Ectodermal cell (in vitro differentiated cells): ENCODE measurements around the gene CTSC. TPM values are rescaled to one million over a fixed set of nuclear protein-coding genes. Genes with fewer than 3 reads are reported as not detected.

Source experiments
- H3K27ac ChIP-seq: 2 replicates; pipeline ENCODE4 v1.7.0; 2013; ENCODE audit warnings: mild to moderate bottlenecking, low read depth, low read length; ENCODE audit not compliant: insufficient read depth, poor library complexity, severe bottlenecking
- H3K27me3 ChIP-seq: 2 replicates; pipeline ENCODE4 v1.7.0; 2013; ENCODE audit warnings: mild to moderate bottlenecking, low read length; ENCODE audit not compliant: insufficient read depth, control insufficient read depth, poor library complexity, severe bottlenecking
- H3K36me3 ChIP-seq: one replicate; pipeline ENCODE4 v1.7.0; 2013; ENCODE audit warnings: low read length; ENCODE audit not compliant: control insufficient read depth, insufficient read depth
- H3K4me1 ChIP-seq: one replicate; pipeline ENCODE4 v1.7.0; 2013; ENCODE audit warnings: low read length; ENCODE audit not compliant: control insufficient read depth, insufficient read depth
- H3K4me3 ChIP-seq: 2 replicates; pipeline ENCODE4 v1.7.0; 2013; ENCODE audit warnings: low read depth, low read length, control low read depth; ENCODE audit not compliant: insufficient read depth
- H3K9me3 ChIP-seq: 2 replicates; pipeline ENCODE4 v1.7.0; 2013; ENCODE audit warnings: mild to moderate bottlenecking, low read length, moderate library complexity; ENCODE audit not compliant: control insufficient read depth
- WGBS, 2 experiments: methylation state at CpG; one replicate each; pipeline ENCODE4 v1.1.7; 2013; ENCODE audit warnings: missing lambda C conversion rate in 2 of 2; 5-methylcytosine and 5-hydroxymethylcytosine counted together
- polyA plus RNA-seq, 4 experiments: library from polyadenylated mRNA; stranded (reverse); fragments of 50-300 nt; gene quantifications; one replicate each; pipeline ENCODE4 v1.2.3, GENCODE V29; 2013

CTSC gene
- 129 TPM for polyA plus RNA-seq (2013, experiment 1 of 4)
- polyA plus RNA-seq (2013, experiment 2 of 4), result 113 TPM
- polyA plus RNA-seq (2013, experiment 3 of 4), result 101 TPM
- polyA plus RNA-seq (2013, experiment 4 of 4), result 105 TPM

- H3K27ac ChIP-seq, result peak within 1 kb of the TSS; percentile 64
- H3K9me3 ChIP-seq, result no peaks in the 10 kb centered on the region
- no peaks in the 10 kb centered on the region for H3K36me3 ChIP-seq
- WGBS, 2 experiments, result 0% methylated on average over 54 of the region's 54 CpGs
- peaks cover 8% of the 10 kb centered on the region for H3K4me1 ChIP-seq
- H3K27me3 ChIP-seq, result no peaks in the 10 kb centered on the region
- peak within 1 kb of the TSS; percentile 70 for H3K4me3 ChIP-seq
Observed at GRCh38 chr11:88337181-88337986, at the start of gene CTSC. CTSC (minus strand) TSS chr11:88337736; CDS start chr11:88337672, 64 bp downstream.

DNA sequence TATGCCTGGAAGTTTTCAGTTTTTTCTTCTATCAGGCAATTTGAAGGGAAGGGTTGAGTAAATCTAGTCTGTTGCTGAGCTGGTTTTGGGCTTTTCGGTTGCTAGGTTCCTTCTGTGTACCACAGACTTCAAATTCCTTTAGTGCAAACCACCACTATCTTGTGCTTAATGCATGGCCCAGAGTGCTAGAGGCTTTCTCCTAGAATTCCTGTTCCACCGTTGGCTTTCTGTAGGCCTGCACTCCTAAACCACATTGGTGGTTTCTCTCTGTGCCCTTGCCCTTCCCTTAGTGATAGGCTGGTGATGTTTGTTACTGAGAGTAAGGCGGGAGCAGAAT lies 47.1 kb upstream of the CTSC start:
- 89 to 93% methylated on average over 3 of the region's 3 CpGs for WGBS, 2 experiments
- H3K36me3 ChIP-seq, result no peaks in the 10 kb centered on the region

GRCh38 chr11:88384004-88384668 lies 46.6 kb upstream of the CTSC start:
- Histone ChIP-seq H3K36me3 (no peaks in the 10 kb centered on the region), H3K27ac (no peak overlapping the region), H3K9me3 (no peaks in the 10 kb centered on the region), H3K4me3 (no peak overlapping the region), H3K4me1 (no peaks in the 10 kb centered on the region), H3K27me3 (no peaks in the 10 kb centered on the region)
- WGBS, 2 experiments, result 89 to 92% methylated on average over 3 to 4 of the region's 4 CpGs

More for the DNA sequence above, 47.1 kb upstream of the CTSC start:
- no peaks in the 10 kb centered on the region for H3K4me1 ChIP-seq
- H3K4me3 ChIP-seq, result no peak overlapping the region
- no peaks in the 10 kb centered on the region for H3K27me3 ChIP-seq
- no peak overlapping the region for H3K27ac ChIP-seq
- no peaks in the 10 kb centered on the region for H3K9me3 ChIP-seq

- H3K4me1 ChIP-seq, result no peaks in the 10 kb centered on the region
- no peaks in the 10 kb centered on the region for H3K27me3 ChIP-seq
- H3K27ac ChIP-seq, result no peak overlapping the region
- no peak overlapping the region for H3K4me3 ChIP-seq
- no peaks in the 10 kb centered on the region for H3K36me3 ChIP-seq
- H3K9me3 ChIP-seq, result no peaks in the 10 kb centered on the region
- 84 to 88% methylated on average over 2 to 3 of the region's 3 CpGs for WGBS, 2 experiments
Observed at GRCh38 chr11:88383447-88383846, 45.9 kb upstream of the CTSC start.

GRCh38 chr11:88379130-88379529 lies 41.6 kb upstream of the CTSC start:
- no peaks in the 10 kb centered on the region for H3K4me1 ChIP-seq
- no CpG with 5 or more reads among the region's 3 CpGs for WGBS, 2 experiments
- no peak overlapping the region for H3K27ac ChIP-seq
- no peaks in the 10 kb centered on the region for H3K9me3 ChIP-seq
- H3K27me3 ChIP-seq, result no peaks in the 10 kb centered on the region
- no peak overlapping the region for H3K4me3 ChIP-seq
- no peaks in the 10 kb centered on the region for H3K36me3 ChIP-seq

DNA sequence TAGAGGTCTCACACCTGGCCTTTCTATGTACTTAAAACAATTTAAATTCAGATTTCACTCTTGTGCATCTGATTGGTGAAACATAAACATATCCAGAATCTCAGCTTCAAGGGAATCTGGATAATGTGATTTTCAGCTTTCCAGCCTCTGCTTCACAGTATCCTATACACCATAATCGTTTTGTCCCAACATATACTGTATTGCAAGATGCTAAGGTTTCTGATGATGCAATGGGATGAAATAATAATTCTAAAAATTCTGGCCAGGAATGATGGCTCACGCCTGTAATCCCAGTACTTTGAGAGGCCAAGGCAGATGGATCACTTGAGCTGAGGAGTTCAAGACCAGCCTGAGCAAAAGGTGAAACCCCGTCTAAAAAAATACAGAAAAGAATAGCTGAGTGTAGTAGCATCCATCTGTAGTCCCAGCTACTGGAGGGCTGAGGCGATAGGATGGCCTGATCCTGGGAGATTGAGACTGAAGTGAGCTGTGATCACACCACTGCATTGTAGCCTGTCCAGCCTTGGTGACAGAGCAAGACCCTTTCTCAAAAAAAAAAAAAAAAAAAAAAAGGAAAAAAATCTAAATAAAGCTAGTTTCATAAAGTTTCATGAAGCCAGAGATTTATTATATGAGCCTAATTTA lies 41.0 kb upstream of the CTSC start:
- no peak overlapping the region for H3K27ac ChIP-seq
- WGBS, 2 experiments, result 92 to 94% methylated on average over 3 to 4 of the region's 4 CpGs
- H3K4me1 ChIP-seq, result no peaks in the 10 kb centered on the region
- no peak overlapping the region for H3K4me3 ChIP-seq
- H3K36me3 ChIP-seq, result no peaks in the 10 kb centered on the region
- no peaks in the 10 kb centered on the region for H3K27me3 ChIP-seq
- no peaks in the 10 kb centered on the region for H3K9me3 ChIP-seq

GRCh38 chr11:88377646-88378045 lies 40.1 kb upstream of the CTSC start:
- Histone ChIP-seq H3K36me3 (no peaks in the 10 kb centered on the region), H3K9me3 (no peaks in the 10 kb centered on the region), H3K4me1 (no peaks in the 10 kb centered on the region), H3K4me3 (no peak overlapping the region), H3K27ac (no peak overlapping the region), H3K27me3 (no peaks in the 10 kb centered on the region)

GRCh38 chr11:88377144-88377543 lies 39.6 kb upstream of the CTSC start:
- Histone ChIP-seq H3K27ac (no peak overlapping the region), H3K27me3 (no peaks in the 10 kb centered on the region), H3K36me3 (no peaks in the 10 kb centered on the region), H3K4me1 (no peaks in the 10 kb centered on the region), H3K9me3 (no peaks in the 10 kb centered on the region), H3K4me3 (no peak overlapping the region)
- WGBS, 2 experiments, result 79 to 97% methylated on average over 2 of the region's 2 CpGs

DNA sequence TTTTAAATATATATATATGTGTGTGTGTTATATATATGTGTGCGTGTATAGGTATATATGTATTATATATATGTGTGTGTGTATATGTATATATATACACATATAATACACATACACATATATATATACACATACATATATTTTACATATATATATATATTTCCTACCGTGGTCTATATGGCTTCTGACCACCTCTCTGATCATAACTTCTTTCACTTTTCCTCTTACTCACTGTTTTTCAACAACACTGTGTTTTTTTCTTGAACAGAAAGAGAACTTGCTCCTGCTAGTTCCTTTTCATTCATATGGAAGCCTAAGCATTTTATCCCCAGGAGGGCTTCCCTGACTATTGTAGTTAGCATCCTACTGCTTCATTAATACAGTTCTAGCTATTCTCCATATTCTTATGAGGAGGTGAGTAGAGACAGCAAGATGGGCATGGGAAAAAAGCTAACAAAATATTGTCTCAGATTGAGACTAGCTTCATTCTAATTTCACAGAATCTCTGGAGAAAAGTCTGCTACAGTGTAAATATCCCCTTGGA lies 38.5 kb upstream of the CTSC start:
- H3K27me3 ChIP-seq, result no peaks in the 10 kb centered on the region
- 60 to 72% methylated on average over 1 of the region's 2 CpGs for WGBS, 2 experiments
- H3K4me3 ChIP-seq, result no peak overlapping the region
- no peak overlapping the region for H3K27ac ChIP-seq
- H3K9me3 ChIP-seq, result no peaks in the 10 kb centered on the region
- H3K36me3 ChIP-seq, result no peaks in the 10 kb centered on the region
- H3K4me1 ChIP-seq, result no peaks in the 10 kb centered on the region

DNA sequence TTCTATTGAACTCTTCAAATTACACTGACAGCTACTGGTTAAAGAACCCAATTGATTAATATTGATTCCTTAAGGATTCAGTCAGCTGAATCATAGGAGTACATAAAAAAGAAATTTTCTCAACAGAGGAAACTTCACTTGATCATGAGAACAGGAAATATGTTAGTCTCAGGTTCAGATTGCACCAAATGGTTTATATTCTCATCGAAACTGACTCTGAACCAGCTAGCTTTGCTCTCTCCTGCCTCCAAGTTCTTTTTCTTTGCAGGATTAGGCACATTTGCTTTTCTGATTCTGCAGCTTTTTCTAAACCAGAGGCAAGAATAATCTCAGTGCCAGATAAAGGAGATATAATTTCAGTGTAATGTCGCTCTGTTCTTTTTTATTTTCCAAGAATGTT lies 33.2 kb upstream of the CTSC start:
- 92 to 93% methylated on average over 2 of the region's 2 CpGs for WGBS, 2 experiments

More for the DNA sequence above, 33.2 kb upstream of the CTSC start:
- Histone ChIP-seq H3K4me1 (no peaks in the 10 kb centered on the region), H3K9me3 (no peaks in the 10 kb centered on the region), H3K27ac (no peak overlapping the region), H3K36me3 (no peaks in the 10 kb centered on the region), H3K4me3 (no peak overlapping the region), H3K27me3 (no peaks in the 10 kb centered on the region)
